KMS-11 (cell line): ENCODE data around the gene INA.

Experiments
- H2AFZ ChIP-seq: fragments of 200-600 bp; sonication (generic); 2 replicates; pipeline ENCODE4 v1.6.1; 2016; ENCODE audit warnings: antibody characterized with exemption, mixed run types, low read depth
- H3K27ac ChIP-seq: fragments of 200-600 bp; sonication (generic); 2 replicates; pipeline ENCODE4 v1.6.1; 2016; ENCODE audit warnings: mild to moderate bottlenecking, mixed run types
- H3K27me3 ChIP-seq: fragments of 200-600 bp; sonication (generic); 2 replicates; pipeline ENCODE4 v1.6.1; 2017; ENCODE audit warnings: mild to moderate bottlenecking, low read depth, mixed run types, moderate library complexity; ENCODE audit not compliant: insufficient read depth
- H3K36me3 ChIP-seq: fragments of 200-600 bp; sonication (generic); 2 replicates; pipeline ENCODE4 v1.6.1; 2017; ENCODE audit warnings: mild to moderate bottlenecking, mixed run types; ENCODE audit not compliant: insufficient read depth
- H3K4me1 ChIP-seq: fragments of 200-600 bp; sonication (generic); 2 replicates; pipeline ENCODE4 v1.6.1; 2016; ENCODE audit warnings: mild to moderate bottlenecking, low read depth, mixed run types; ENCODE audit not compliant: poor library complexity, severe bottlenecking
- H3K4me2 ChIP-seq: fragments of 200-600 bp; sonication (generic); 2 replicates; pipeline ENCODE4 v1.7.0; 2016; ENCODE audit warnings: mild to moderate bottlenecking, mixed run types
- H3K4me3 ChIP-seq: fragments of 200-600 bp; sonication (generic); IDR thresholded peaks from 2 replicates; pipeline ENCODE4 v1.6.1; 2017; ENCODE audit warnings: low read depth, low read length, mixed read lengths; ENCODE audit not compliant: insufficient read depth
- H3K79me2 ChIP-seq: fragments of 200-600 bp; sonication (generic); 2 replicates; pipeline ENCODE4 v1.6.1; 2016; ENCODE audit warnings: low read depth, mixed run types; ENCODE audit not compliant: insufficient read depth
- H3K9ac ChIP-seq: fragments of 200-600 bp; sonication (generic); 2 replicates; pipeline ENCODE4 v1.6.1; 2016; ENCODE audit warnings: mild to moderate bottlenecking, mixed run types
- H4K20me1 ChIP-seq: fragments of 200-600 bp; sonication (generic); 2 replicates; pipeline ENCODE4 v1.6.1; 2016; ENCODE audit warnings: mild to moderate bottlenecking, mixed run types; ENCODE audit not compliant: insufficient read depth
- CTCF ChIP-seq: fragments of 200-600 bp; sonication (generic); conservative IDR thresholded peaks from 2 replicates; pipeline ENCODE4 v1.6.1; 2017; ENCODE audit warnings: low read depth, mild to moderate bottlenecking, antibody characterized with exemption, low read length, moderate library complexity, mixed read lengths

Gene INA

GRCh38 chr10:103327906-103328305 lies 51.0 kb downstream of the INA start:
- H3K27me3 ChIP-seq = no peaks in the 10 kb centered on the region
- no peaks in the 10 kb centered on the region for H3K4me1 ChIP-seq
- H4K20me1 ChIP-seq = no peaks in the 10 kb centered on the region
- H3K4me3 ChIP-seq = no peak overlapping the region
- no peak overlapping the region for H3K9ac ChIP-seq
- H3K27ac ChIP-seq = no peak overlapping the region
- peaks cover 3% of the 10 kb centered on the region; the same call in 1 of the 2 replicates for H3K36me3 ChIP-seq
- no peak overlapping the region for H2AFZ ChIP-seq
- no peak overlapping the region for H3K4me2 ChIP-seq
- no peaks in the 10 kb centered on the region for H3K79me2 ChIP-seq
- no peak for TF ChIP-seq CTCF

GRCh38 chr10:103333934-103334520 lies 57.1 kb downstream of the INA start:
- H3K4me3 ChIP-seq = no peak overlapping the region
- peaks cover 9% of the 10 kb centered on the region for H3K4me1 ChIP-seq
- peak; percentile 74 for TF ChIP-seq CTCF
- H3K4me2 ChIP-seq = no peak overlapping the region
- H3K36me3 ChIP-seq = no peaks in the 10 kb centered on the region
- H3K27me3 ChIP-seq = no peaks in the 10 kb centered on the region
- H3K79me2 ChIP-seq = no peaks in the 10 kb centered on the region
- no peak overlapping the region for H3K27ac ChIP-seq
- no peak overlapping the region for H2AFZ ChIP-seq
- H3K9ac ChIP-seq = no peak overlapping the region
- H4K20me1 ChIP-seq = no peaks in the 10 kb centered on the region

GRCh38 chr10:103334567-103334966 lies 57.6 kb downstream of the INA start:
- Histone ChIP-seq H4K20me1 (no peaks in the 10 kb centered on the region), H3K9ac (no peak overlapping the region), H3K4me3 (no peak overlapping the region), H3K79me2 (no peaks in the 10 kb centered on the region), H3K36me3 (no peaks in the 10 kb centered on the region), H2AFZ (no peak overlapping the region), H3K27me3 (no peaks in the 10 kb centered on the region), H3K4me2 (no peak overlapping the region), H3K4me1 (peaks cover 9% of the 10 kb centered on the region), H3K27ac (no peak overlapping the region)
- TF ChIP-seq CTCF = no peak

- H3K4me1 ChIP-seq = peaks cover 9% of the 10 kb centered on the region
- no peaks in the 10 kb centered on the region for H3K36me3 ChIP-seq
- H2AFZ ChIP-seq = no peak overlapping the region
- H3K27me3 ChIP-seq = no peaks in the 10 kb centered on the region
- no peaks in the 10 kb centered on the region for H3K79me2 ChIP-seq
- TF ChIP-seq CTCF = no peak
- H3K27ac ChIP-seq = no peak overlapping the region
- H3K9ac ChIP-seq = no peak overlapping the region
- no peaks in the 10 kb centered on the region for H4K20me1 ChIP-seq
- H3K4me2 ChIP-seq = no peak overlapping the region
- H3K4me3 ChIP-seq = no peak overlapping the region
Measured at GRCh38 chr10:103336370-103336769, 59.4 kb downstream of the INA start.
